Caco-2 (cell line): ENCODE measurements around the gene DDX5. TPM values are rescaled to one million over a fixed set of nuclear protein-coding genes. Genes with fewer than 3 reads are reported as not detected.

Source experiments
- microRNA-seq: library from miRNA; unstranded; fragments of <30 nt; microRNA quantifications from one replicate; pipeline ENCODE4 v1.2.0, GENCODE V29; 2022
- total RNA-seq: library from RNA; stranded (reverse); gene quantifications from 2 replicates; pipeline ENCODE4 v1.2.3, GENCODE V29; 2022

Gene DDX5
- total RNA-seq, 1 experiment from 2014 or later, result 648 TPM

Small RNA genes within 50 kb of the gene (microRNA-seq; reads per million reads assigned to microRNA genes)
- 5.9 reads per million, percentile 37 among the genes with 10 or more reads in this experiment for gene MIR3064
- not detected for gene MIR5047

Other genes starting within 250 kb of the DDX5 start
- 19.3 and 20.2 TPM in 2 replicates for gene TEX2, start 243.0 kb downstream of the DDX5 start, total RNA-seq
- 4.0 and 4.7 TPM in 2 replicates for gene PECAM1, start 115.4 kb downstream of the DDX5 start, total RNA-seq
- not detected in 2 replicates for gene MILR1, start 57.2 kb downstream of the DDX5 start, total RNA-seq
- 28.9 and 32.9 TPM in 2 replicates for gene POLG2, start 9.2 kb downstream of the DDX5 start, total RNA-seq
- gene CEP95, start 688 bp upstream of the DDX5 start, total RNA-seq, result 63.6 and 69.4 TPM in 2 replicates
- 23.9 and 26.9 TPM in 2 replicates for gene SMURF2, start 156.0 kb upstream of the DDX5 start, total RNA-seq